Hepatocyte (in vitro differentiated cells): ENCODE results near the gene CSTF2T. TPM values are rescaled to one million over a fixed set of nuclear protein-coding genes. Genes with fewer than 3 reads are reported as not detected.

Source experiments
- DNase-seq: peaks from one replicate; pipeline ENCODE4 v3.0.0-alpha.2; 2016; ENCODE audit warnings: low spot score
- H2AFZ ChIP-seq: fragments of 200-600 bp; sonication (generic); 2 replicates; pipeline ENCODE4 v1.6.0; 2016; ENCODE audit warnings: antibody characterized with exemption, mild to moderate bottlenecking
- H3K27ac ChIP-seq: fragments of 200-600 bp; sonication (generic); 2 replicates; pipeline ENCODE4 v1.5.1; 2016; ENCODE audit warnings: mild to moderate bottlenecking
- H3K27me3 ChIP-seq: fragments of 200-600 bp; sonication (generic); 2 replicates; pipeline ENCODE4 v1.6.1; 2016
- H3K36me3 ChIP-seq: fragments of 200-600 bp; sonication (generic); replicated peaks from 2 replicates; pipeline ENCODE4 v1.5.1; 2016; ENCODE audit warnings: low read depth; ENCODE audit not compliant: insufficient read depth
- H3K4me1 ChIP-seq: fragments of 200-600 bp; sonication (generic); 2 replicates; pipeline ENCODE4 v1.5.1; 2016; ENCODE audit warnings: mild to moderate bottlenecking, moderate library complexity; ENCODE audit not compliant: insufficient read depth
- H3K4me2 ChIP-seq: fragments of 200-600 bp; sonication (generic); 2 replicates; pipeline ENCODE4 v1.6.0; 2016
- H3K4me3 ChIP-seq: fragments of 200-600 bp; sonication (generic); 2 replicates; pipeline ENCODE4 v1.5.1; 2016; ENCODE audit warnings: mild to moderate bottlenecking
- H3K79me2 ChIP-seq: fragments of 200-600 bp; sonication (generic); 2 replicates; pipeline ENCODE4 v1.6.0; 2017; ENCODE audit warnings: mild to moderate bottlenecking
- H3K9me2 ChIP-seq: fragments of 200-600 bp; sonication (generic); replicated peaks from 2 replicates; pipeline ENCODE4 v1.6.0; 2017; ENCODE audit warnings: mild to moderate bottlenecking; ENCODE audit not compliant: insufficient read depth
- H3K9me3 ChIP-seq: fragments of 200-600 bp; sonication (generic); 2 replicates; pipeline ENCODE4 v1.5.1; 2016; ENCODE audit warnings: low read depth, mild to moderate bottlenecking
- H4K20me1 ChIP-seq: fragments of 200-600 bp; sonication (generic); 2 replicates; pipeline ENCODE4 v1.6.0; 2016; ENCODE audit warnings: mild to moderate bottlenecking; ENCODE audit not compliant: insufficient read depth, poor library complexity, severe bottlenecking
- EZH2 ChIP-seq: fragments of 200-600 bp; sonication (generic); IDR thresholded peaks from 2 replicates; pipeline ENCODE4 v1.6.1; 2016; ENCODE audit warnings: antibody characterized with exemption, mild to moderate bottlenecking, borderline replicate concordance
- EZH2phosphoT487 ChIP-seq: fragments of 200-600 bp; sonication (generic); IDR thresholded peaks from one replicate; pipeline ENCODE4 v1.6.1; 2018; ENCODE audit warnings: antibody characterized with exemption, mild to moderate bottlenecking, low read depth, moderate library complexity; ENCODE audit not compliant: unreplicated experiment, severe bottlenecking
- WGBS: methylation state at CpG from one replicate; pipeline ENCODE4 v1.1.6; 2016; ENCODE audit warnings: low lambda C conversion rate; ENCODE audit errors: missing lambda C conversion rate; 5-methylcytosine and 5-hydroxymethylcytosine counted together
- polyA plus RNA-seq: library from polyadenylated mRNA; unstranded; fragments of >200 nt; fragmentation: Nextera tagmentation; extraction: Ambion mirVana; gene quantifications from 2 replicates; pipeline ENCODE4 v1.2.1, GENCODE V29; 2016
- total RNA-seq: library from RNA; depleted of rRNA; stranded (reverse); fragments of >200 nt; gene quantifications from 2 replicates; pipeline ENCODE4 v1.2.3, GENCODE V29; 2014
- TF ChIP-seq, protein P1 (sequence below): fragments of 200-600 bp; sonication (generic); IDR thresholded peaks from 2 replicates; pipeline ENCODE4 v1.5.1; 2016; ENCODE audit warnings: antibody characterized with exemption, mild to moderate bottlenecking; ENCODE audit not compliant: poor library complexity

The CSTF2T gene
- total and polyA plus RNA-seq, 2 experiments from 2014 or later: 7.2 to 22.3 TPM

DNA sequence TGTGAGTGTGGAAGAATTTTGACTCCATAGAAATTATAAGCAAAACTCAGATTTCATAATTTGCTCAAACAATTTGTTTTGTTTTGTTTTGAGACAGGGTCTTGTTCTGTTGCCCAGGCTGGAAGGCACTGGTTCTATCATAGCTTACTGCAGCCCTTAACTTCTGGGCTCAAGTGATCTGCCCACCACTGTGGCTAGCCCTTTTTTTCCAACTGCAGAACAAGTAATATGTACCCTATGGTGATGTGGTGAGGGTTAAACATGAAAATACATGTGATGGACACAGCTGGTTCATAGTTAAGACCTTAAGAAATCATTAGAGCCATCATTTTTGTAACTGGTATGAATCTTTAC, 31.1 kb downstream of the CSTF2T start:
- Histone ChIP-seq H3K4me3 (no peak overlapping the region), H3K9me3 (no peaks in the 10 kb centered on the region), H3K4me2 (no peak overlapping the region), H3K9me2 (no peaks in the 10 kb centered on the region), H4K20me1 (no peaks in the 10 kb centered on the region), H3K4me1 (no peaks in the 10 kb centered on the region), H2AFZ (no peak overlapping the region), H3K36me3 (no peaks in the 10 kb centered on the region), H3K27me3 (no peaks in the 10 kb centered on the region), H3K79me2 (no peaks in the 10 kb centered on the region), H3K27ac (no peak overlapping the region)
- DNase-seq: no peak
- TF ChIP-seq, protein P1, sequence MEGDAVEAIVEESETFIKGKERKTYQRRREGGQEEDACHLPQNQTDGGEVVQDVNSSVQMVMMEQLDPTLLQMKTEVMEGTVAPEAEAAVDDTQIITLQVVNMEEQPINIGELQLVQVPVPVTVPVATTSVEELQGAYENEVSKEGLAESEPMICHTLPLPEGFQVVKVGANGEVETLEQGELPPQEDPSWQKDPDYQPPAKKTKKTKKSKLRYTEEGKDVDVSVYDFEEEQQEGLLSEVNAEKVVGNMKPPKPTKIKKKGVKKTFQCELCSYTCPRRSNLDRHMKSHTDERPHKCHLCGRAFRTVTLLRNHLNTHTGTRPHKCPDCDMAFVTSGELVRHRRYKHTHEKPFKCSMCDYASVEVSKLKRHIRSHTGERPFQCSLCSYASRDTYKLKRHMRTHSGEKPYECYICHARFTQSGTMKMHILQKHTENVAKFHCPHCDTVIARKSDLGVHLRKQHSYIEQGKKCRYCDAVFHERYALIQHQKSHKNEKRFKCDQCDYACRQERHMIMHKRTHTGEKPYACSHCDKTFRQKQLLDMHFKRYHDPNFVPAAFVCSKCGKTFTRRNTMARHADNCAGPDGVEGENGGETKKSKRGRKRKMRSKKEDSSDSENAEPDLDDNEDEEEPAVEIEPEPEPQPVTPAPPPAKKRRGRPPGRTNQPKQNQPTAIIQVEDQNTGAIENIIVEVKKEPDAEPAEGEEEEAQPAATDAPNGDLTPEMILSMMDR: no peak
- TF ChIP-seq EZH2phosphoT487: no peak
- TF ChIP-seq EZH2: no peak

DNA sequence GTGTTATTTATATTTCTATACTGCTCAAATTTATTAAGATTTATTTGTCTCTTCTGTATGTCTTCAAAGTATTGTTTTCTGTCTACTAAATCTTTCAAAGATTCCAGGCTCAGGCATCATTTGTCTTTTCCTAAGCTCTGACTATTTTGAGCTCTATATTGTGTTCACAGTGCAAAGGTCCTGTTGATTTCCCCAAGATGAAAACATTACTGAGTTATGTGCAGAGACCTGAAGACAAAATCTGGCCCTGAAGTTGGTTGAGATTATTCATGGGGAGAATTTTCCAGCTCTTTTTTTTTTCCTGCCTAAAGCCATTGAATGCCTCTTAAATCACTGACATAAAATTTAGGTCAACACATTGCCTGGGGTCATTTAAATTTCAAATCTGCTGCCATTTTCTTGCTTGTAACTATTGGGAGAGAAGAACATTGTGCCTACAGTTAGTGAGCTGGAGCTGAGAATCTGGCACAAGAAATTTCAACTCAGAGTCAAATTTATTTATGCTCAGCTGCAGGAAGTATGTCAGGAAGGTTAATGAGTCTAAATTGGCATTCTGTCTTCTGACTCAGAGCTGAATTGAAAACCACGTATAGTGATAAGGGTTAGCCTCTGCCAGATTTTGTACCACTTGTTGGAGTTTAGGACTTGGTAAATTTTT, 31.6 kb downstream of the CSTF2T start:
- WGBS: 30% methylated on average over 1 of the region's 1 CpG
- no peaks in the 10 kb centered on the region for H3K9me2 ChIP-seq
- H3K27me3 ChIP-seq: no peaks in the 10 kb centered on the region
- no peak for DNase-seq
- no peaks in the 10 kb centered on the region for H3K9me3 ChIP-seq
- H3K27ac ChIP-seq: no peak overlapping the region
- no peaks in the 10 kb centered on the region for H3K4me1 ChIP-seq
- H2AFZ ChIP-seq: no peak overlapping the region
- no peaks in the 10 kb centered on the region for H3K36me3 ChIP-seq
- no peaks in the 10 kb centered on the region for H3K79me2 ChIP-seq
- TF ChIP-seq EZH2phosphoT487: no peak
- TF ChIP-seq, protein P1: no peak
- no peak for TF ChIP-seq EZH2
- no peaks in the 10 kb centered on the region for H4K20me1 ChIP-seq
- H3K4me2 ChIP-seq: no peak overlapping the region
- H3K4me3 ChIP-seq: no peak overlapping the region

DNA sequence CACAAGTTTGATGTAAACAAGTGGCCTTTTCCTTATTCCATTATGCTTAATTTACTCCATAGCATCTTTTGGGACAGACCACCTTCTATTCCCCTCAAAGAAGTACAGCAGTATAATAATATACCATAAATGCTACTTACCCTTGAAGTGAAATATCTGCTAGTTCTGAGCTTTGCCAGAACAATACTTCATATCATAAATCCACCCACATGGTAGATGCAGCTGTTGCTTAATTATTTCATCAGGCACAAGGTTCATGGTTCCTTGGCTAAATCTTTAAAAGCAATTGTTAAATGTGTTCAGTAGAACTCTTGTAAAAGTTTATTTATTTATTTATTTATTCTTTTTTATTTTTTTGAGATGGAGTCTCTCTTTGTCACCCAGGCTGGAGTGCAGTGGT, 32.9 kb downstream of the CSTF2T start:
- Histone ChIP-seq H3K4me3 (no peak overlapping the region), H3K9me2 (no peaks in the 10 kb centered on the region), H3K4me2 (no peak overlapping the region), H2AFZ (no peak overlapping the region), H3K27me3 (no peaks in the 10 kb centered on the region), H3K79me2 (no peaks in the 10 kb centered on the region), H3K9me3 (no peaks in the 10 kb centered on the region), H3K36me3 (no peaks in the 10 kb centered on the region), H4K20me1 (no peaks in the 10 kb centered on the region), H3K4me1 (no peaks in the 10 kb centered on the region), H3K27ac (no peak overlapping the region)
- DNase-seq: no peak
- no peak for TF ChIP-seq EZH2phosphoT487
- TF ChIP-seq, protein P1: no peak
- no peak for TF ChIP-seq EZH2

DNA sequence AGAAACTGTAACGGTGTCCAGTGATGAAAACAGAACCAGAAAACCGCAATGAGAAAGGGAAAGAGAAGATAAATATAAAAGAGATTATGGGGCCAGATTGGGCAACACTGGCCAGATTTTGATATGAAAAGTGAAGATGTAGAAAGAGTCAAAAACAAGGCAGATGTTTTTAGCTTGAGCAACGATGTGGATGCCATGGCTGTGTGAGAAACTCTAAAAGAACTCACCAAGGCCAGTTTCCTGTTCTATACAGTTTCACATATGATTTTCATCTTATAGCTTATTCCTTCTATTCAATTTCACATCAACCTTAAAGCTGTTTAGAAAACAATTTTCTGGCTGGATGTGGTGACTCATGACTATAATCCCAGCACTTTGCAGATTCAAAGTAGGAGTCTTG, 36.3 kb downstream of the CSTF2T start:
- 93% methylated on average over 3 of the region's 3 CpGs for WGBS
- no peak overlapping the region for H2AFZ ChIP-seq
- DNase-seq: no peak
- H3K4me1 ChIP-seq: no peaks in the 10 kb centered on the region
- H3K4me2 ChIP-seq: no peak overlapping the region
- no peaks in the 10 kb centered on the region for H4K20me1 ChIP-seq
- no peaks in the 10 kb centered on the region for H3K79me2 ChIP-seq
- TF ChIP-seq EZH2phosphoT487: no peak
- TF ChIP-seq, protein P1: no peak
- no peak for TF ChIP-seq EZH2
- no peaks in the 10 kb centered on the region for H3K9me2 ChIP-seq
- no peaks in the 10 kb centered on the region for H3K27me3 ChIP-seq
- no peak overlapping the region for H3K27ac ChIP-seq
- no peak overlapping the region for H3K4me3 ChIP-seq
- no peaks in the 10 kb centered on the region for H3K9me3 ChIP-seq
- H3K36me3 ChIP-seq: no peaks in the 10 kb centered on the region
